Measurements from ENCODE around the gene CCDC88C. TPM values are rescaled to one million over a fixed set of nuclear protein-coding genes. Genes with fewer than 3 reads are reported as not detected.

CCDC88C gene
- total RNA-seq, 1 donor from 2014 or later: 16.4 TPM

GRCh38 chr14:91417983-91418386, 365 bp upstream of the CCDC88C start:
- H3K4me3 ChIP-seq (ENCODE audit: low read depth, low read length): peak overlapping the region; percentile 74
- TF ChIP-seq CTCF (conservative IDR thresholded peaks at IDR 0.05; ENCODE audit: low read depth, low read length): no peak
- DNase-seq (ENCODE audit: low read depth): no peak

- H3K4me3 ChIP-seq (ENCODE audit: low read depth, low read length): peak overlapping the region; percentile 74
- TF ChIP-seq CTCF (conservative IDR thresholded peaks at IDR 0.05; ENCODE audit: low read depth, low read length): no peak
- DNase-seq (ENCODE audit: low read depth): no peak
Observed at GRCh38 chr14:91416744-91417119, 888 bp downstream of the CCDC88C start.

- DNase-seq (ENCODE audit: low read depth): no peak
- no peak for TF ChIP-seq CTCF (conservative IDR thresholded peaks at IDR 0.05; ENCODE audit: low read depth, low read length)
Observed at GRCh38 chr14:91415794-91416743, 1.6 kb downstream of the CCDC88C start.

GRCh38 chr14:91414475-91414833, 3.2 kb downstream of the CCDC88C start:
- no peak for DNase-seq (ENCODE audit: low read depth)
- TF ChIP-seq CTCF (conservative IDR thresholded peaks at IDR 0.05; ENCODE audit: low read depth, low read length): no peak

More at GRCh38 chr14:91415794-91416743, 1.6 kb downstream of the CCDC88C start:
- peak overlapping the region; percentile 74 for H3K4me3 ChIP-seq (ENCODE audit: low read depth, low read length)

GRCh38 chr14:91413547-91414474, 3.8 kb downstream of the CCDC88C start:
- no peak for TF ChIP-seq CTCF (conservative IDR thresholded peaks at IDR 0.05; ENCODE audit: low read depth, low read length)
- no peak for DNase-seq (ENCODE audit: low read depth)

More at GRCh38 chr14:91414475-91414833, 3.2 kb downstream of the CCDC88C start:
- H3K4me3 ChIP-seq (ENCODE audit: low read depth, low read length): peak overlapping the region; percentile 28

GRCh38 chr14:91412939-91413338, 4.7 kb downstream of the CCDC88C start:
- no peak overlapping the region for H3K4me3 ChIP-seq (ENCODE audit: low read depth, low read length)
- no peak for TF ChIP-seq CTCF (conservative IDR thresholded peaks at IDR 0.05; ENCODE audit: low read depth, low read length)
- DNase-seq (ENCODE audit: low read depth): no peak

More at GRCh38 chr14:91413547-91414474, 3.8 kb downstream of the CCDC88C start:
- H3K4me3 ChIP-seq (ENCODE audit: low read depth, low read length): no peak overlapping the region
